ENCODE data around the gene FLNA.
"Not testable (repeated sequence)": the region's sequence is repeated elsewhere in the genome, so short reads cannot be mapped to it uniquely, and the experiment has no call there.

Gene FLNA

DNA sequence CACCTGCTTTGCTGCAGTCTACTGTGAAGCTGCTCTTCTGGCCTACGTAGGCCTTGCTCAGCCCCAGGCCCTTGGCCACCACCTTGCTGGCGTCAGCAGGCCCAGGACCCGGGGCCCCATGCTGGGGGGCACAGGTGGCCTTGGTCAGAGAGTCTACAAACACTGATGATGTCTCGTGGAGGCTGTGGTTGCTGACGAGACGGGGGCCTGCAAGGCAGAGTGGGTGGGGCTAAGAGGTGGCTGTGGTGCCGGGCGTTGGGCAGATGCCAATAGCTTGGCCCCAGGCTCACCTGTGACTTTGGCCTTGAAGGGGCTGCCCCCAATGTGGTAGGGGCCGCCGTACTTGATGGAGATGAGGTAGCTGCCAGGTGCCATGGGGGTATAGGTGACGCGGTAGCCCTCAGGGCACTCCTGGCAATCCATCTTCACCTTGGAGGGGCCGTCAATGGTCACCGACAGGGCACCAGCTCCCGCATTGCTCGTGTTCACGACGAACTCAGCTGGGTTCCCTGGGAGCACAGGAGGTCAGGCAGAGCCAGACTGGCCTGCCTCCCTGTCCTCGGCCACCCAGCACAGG lies 25.0 kb downstream of the FLNA start:
- no peak for TF ChIP-seq CTCF (IDR thresholded peaks at IDR 0.05; ENCODE audit: extremely low read depth, missing control alignments)

GRCh38 chrX:154348646-154349358 lies 25.6 kb downstream of the FLNA start:
- no peak for TF ChIP-seq CTCF (IDR thresholded peaks at IDR 0.05; ENCODE audit: extremely low read depth, missing control alignments)
- no peak for DNase-seq (ENCODE audit: low spot score)

More for the DNA sequence above, 25.0 kb downstream of the FLNA start:
- no peak for DNase-seq (ENCODE audit: low spot score)

- no peak for DNase-seq (ENCODE audit: low spot score)
- TF ChIP-seq CTCF (IDR thresholded peaks at IDR 0.05; ENCODE audit: extremely low read depth, missing control alignments): no peak
These were observed 26.3 kb downstream of the FLNA start for GRCh38 chrX:154348114-154348531.

DNA sequence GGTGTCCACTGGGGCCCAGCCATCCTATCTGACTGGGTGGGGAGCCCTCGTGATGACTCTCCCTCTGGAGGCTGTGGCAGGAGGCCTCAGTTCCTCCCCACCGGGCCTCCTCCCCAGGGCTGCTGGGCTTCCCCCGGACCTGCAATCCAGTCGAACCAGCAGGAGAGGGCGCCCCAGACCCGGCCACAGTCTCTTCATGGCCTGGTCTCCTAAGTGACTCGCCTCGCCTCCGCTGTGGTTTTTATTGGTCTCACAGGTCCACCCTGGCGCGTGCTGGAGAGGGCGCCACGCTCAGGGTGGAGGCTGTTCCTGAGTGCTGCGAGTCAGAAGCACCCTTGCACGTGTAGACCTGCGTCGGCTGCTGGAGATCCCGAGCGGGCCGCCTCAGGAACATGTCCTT lies 30.8 kb downstream of the FLNA start:
- not testable (repeated sequence) for DNase-seq (ENCODE audit: low spot score)

- not testable (repeated sequence) for DNase-seq (ENCODE audit: low spot score)
These were observed 31.4 kb downstream of the FLNA start for GRCh38 chrX:154343063-154343462.

- not testable (repeated sequence) for DNase-seq (ENCODE audit: low spot score)
These were observed 32.8 kb downstream of the FLNA start for GRCh38 chrX:154341399-154342298.

DNA sequence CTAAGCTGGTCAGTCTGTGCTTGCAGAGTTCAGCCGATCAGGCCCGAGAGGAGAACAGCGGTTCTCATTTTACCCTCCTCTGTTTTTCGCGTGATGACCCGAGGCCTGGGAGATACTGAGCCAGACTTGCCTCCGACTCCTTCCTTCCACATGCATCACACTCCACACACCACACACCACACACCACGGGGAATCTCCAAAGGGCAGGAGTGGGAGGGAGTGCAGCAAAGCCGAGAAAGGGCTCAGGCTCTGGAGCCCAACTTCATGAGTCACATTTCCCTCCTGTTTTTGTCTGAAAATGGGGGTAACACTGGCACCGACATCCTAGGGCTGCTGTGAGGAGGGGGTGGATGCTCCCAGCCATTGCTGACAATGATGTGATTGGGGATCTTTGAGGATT lies 39.9 kb downstream of the FLNA start:
- no peak for DNase-seq (ENCODE audit: low spot score)
- TF ChIP-seq CTCF (IDR thresholded peaks at IDR 0.05; ENCODE audit: extremely low read depth, missing control alignments): no peak

- DNase-seq (ENCODE audit: low spot score): peak; percentile 54
- no peak for TF ChIP-seq CTCF (IDR thresholded peaks at IDR 0.05; ENCODE audit: extremely low read depth, missing control alignments)
These were observed 40.6 kb downstream of the FLNA start for GRCh38 chrX:154333837-154334271.

All from GM20000 (cell line).